H1 (cell line): ENCODE measurements around the gene PAF1. TPM values are rescaled to one million over a fixed set of nuclear protein-coding genes. Genes with fewer than 3 reads are reported as not detected.

Experiments used
- CTCF ChIA-PET: fragments of 300-600 bp; sonication (Branson Sonifier 250); formaldehyde crosslinking; loops from one replicate; lab custom pipeline; 2021; ENCODE audit not compliant: partially characterized antibody; lab: Charles Lee
- POLR2A ChIA-PET: fragments of 300-600 bp; sonication (Branson Sonifier 250); formaldehyde crosslinking; loops from one replicate; lab custom pipeline; 2021; ENCODE audit warnings: inconsistent platforms; ENCODE audit not compliant: partially characterized antibody; lab: Charles Lee
- DNase-seq, 2 experiments: peaks; one replicate each; pipeline versions ENCODE4 v3.0.0 to v3.0.0-alpha.2; 2010 to 2022; ENCODE audit warnings: low spot score in 2 of 2, low read depth in 1 of 2, mixed read lengths in 1 of 2
- FAIRE-seq: peaks from 2 replicates; lab custom pipeline; 2011; peaks lifted over from hg19 to GRCh38; lab: Jason Lieb, UNC
- H2AFZ ChIP-seq: 2 replicates; pipeline ENCODE4 v1.8.1; 2012; ENCODE audit warnings: low read length, inconsistent platforms
- H2AK5ac ChIP-seq: 2 replicates; pipeline ENCODE4 v1.6.1; 2013; ENCODE audit warnings: low read depth, low read length
- H2BK120ac ChIP-seq: replicated peaks from 2 replicates; pipeline ENCODE3; 2013; ENCODE audit warnings: low read depth, low read length, inconsistent platforms
- H2BK12ac ChIP-seq: 2 replicates; pipeline ENCODE4 v1.6.1; 2013; ENCODE audit warnings: low read depth, low read length
- H2BK15ac ChIP-seq: 2 replicates; pipeline ENCODE4 v1.6.1; 2013; ENCODE audit warnings: low read length
- H2BK20ac ChIP-seq: 2 replicates; pipeline ENCODE4 v1.6.1; 2013; ENCODE audit warnings: low read length
- H2BK5ac ChIP-seq: 2 replicates; pipeline ENCODE4 v1.6.1; 2013; ENCODE audit warnings: low read depth, low read length
- H3K14ac ChIP-seq: 2 replicates; pipeline ENCODE4 v1.6.1; 2013; ENCODE audit warnings: inconsistent platforms; ENCODE audit not compliant: insufficient read length
- H3K18ac ChIP-seq: 2 replicates; pipeline ENCODE4 v1.6.1; 2013; ENCODE audit warnings: low read length; ENCODE audit errors: extremely low read depth
- H3K23ac ChIP-seq: 2 replicates; pipeline ENCODE4 v1.6.1; 2013; ENCODE audit warnings: inconsistent platforms; ENCODE audit not compliant: insufficient read length
- H3K23me2 ChIP-seq: 2 replicates; pipeline ENCODE4 v1.6.1; 2013; ENCODE audit warnings: low read depth, low read length
- H3K27ac ChIP-seq: 2 replicates; pipeline ENCODE4 v1.6.1; 2011; ENCODE audit warnings: low read depth, low read length, inconsistent platforms
- H3K27me3 ChIP-seq, 4 experiments: replicated peaks in 1 of 4; 1 replicate in 1 of 4; 2 replicates in 3 of 4; pipeline versions ENCODE4 v1.6.1 to v1.8.1; 2011 to 2013; ENCODE audit warnings: low read length in 3 of 4, mild to moderate bottlenecking in 3 of 4, inconsistent platforms in 2 of 4, mixed read lengths in 2 of 4, moderate library complexity in 1 of 4; ENCODE audit not compliant: control insufficient read depth in 3 of 4, insufficient read depth in 3 of 4; ENCODE audit errors: extremely low read depth in 1 of 4
- H3K36me3 ChIP-seq, 4 experiments: 2 replicates each; pipeline versions ENCODE4 v1.6.1 to v1.8.1; 2011 to 2013; ENCODE audit warnings: mild to moderate bottlenecking in 4 of 4, low read length in 3 of 4, moderate library complexity in 2 of 4, control low read depth in 1 of 4, inconsistent platforms in 1 of 4; ENCODE audit not compliant: insufficient read depth in 4 of 4, control insufficient read depth in 2 of 4
- H3K4ac ChIP-seq: replicated peaks from 2 replicates; pipeline ENCODE3; 2013; ENCODE audit warnings: low read length, low read depth, mixed read lengths, inconsistent platforms; ENCODE audit not compliant: insufficient read length
- H3K4me1 ChIP-seq, 4 experiments: replicated peaks in 1 of 4; 1 replicate in 1 of 4; 2 replicates in 3 of 4; pipeline versions ENCODE4 v1.6.1 to v1.8.1; 2011 to 2013; ENCODE audit warnings: low read length in 3 of 4, inconsistent platforms in 2 of 4, mixed read lengths in 1 of 4; ENCODE audit not compliant: insufficient read depth in 4 of 4, control insufficient read depth in 3 of 4
- H3K4me2 ChIP-seq, 2 experiments: 2 replicates each; pipeline versions ENCODE4 v1.6.1 to v1.8.1; 2011 to 2013; ENCODE audit warnings: low read depth in 2 of 2, low read length in 2 of 2, control low read depth in 1 of 2, inconsistent platforms in 1 of 2, mild to moderate bottlenecking in 1 of 2; ENCODE audit not compliant: insufficient read depth in 1 of 2
- H3K4me3 ChIP-seq, 4 experiments: fragments of 200-600, 300-600 bp in 1 of 4; sonication (generic), shearing (Covaris generic), sonication (Bioruptor Twin) in 1 of 4; 2 replicates each; pipeline versions ENCODE4 v1.5.1 to v1.8.1; 2011 to 2016; ENCODE audit warnings: low read length in 4 of 4, low read depth in 3 of 4, control low read depth in 2 of 4, inconsistent platforms in 2 of 4, mild to moderate bottlenecking in 2 of 4, mixed read lengths in 1 of 4, moderate library complexity in 1 of 4; ENCODE audit not compliant: insufficient read depth in 2 of 4; ENCODE audit errors: extremely low read depth in 1 of 4
- H3K56ac ChIP-seq: replicated peaks from 2 replicates; pipeline ENCODE3; 2013; ENCODE audit warnings: low read depth, mild to moderate bottlenecking, mixed read lengths, low read length, inconsistent platforms; ENCODE audit not compliant: insufficient read length
- H3K79me1 ChIP-seq: 2 replicates; pipeline ENCODE4 v1.6.1; 2013; ENCODE audit warnings: low read depth, low read length, control low read depth
- H3K79me2 ChIP-seq, 2 experiments: 2 replicates each; pipeline versions ENCODE4 v1.6.1 to v1.8.1; 2012 to 2013; ENCODE audit warnings: low read length in 2 of 2, mild to moderate bottlenecking in 2 of 2, inconsistent platforms in 1 of 2; ENCODE audit not compliant: insufficient read depth in 2 of 2, control insufficient read depth in 1 of 2
- H3K9ac ChIP-seq, 4 experiments: replicated peaks in 1 of 4; 1 replicate in 1 of 4; 2 replicates in 3 of 4; pipeline versions ENCODE4 v1.6.1 to v1.8.1; 2011 to 2013; ENCODE audit warnings: low read depth in 3 of 4, low read length in 3 of 4, control low read depth in 2 of 4, mild to moderate bottlenecking in 2 of 4, moderate library complexity in 2 of 4, inconsistent platforms in 1 of 4; ENCODE audit errors: extremely low read depth in 1 of 4
- H3K9me3 ChIP-seq, 2 experiments: 2 replicates each; pipeline versions ENCODE4 v1.6.1 to v1.8.1; 2012 to 2013; ENCODE audit warnings: mild to moderate bottlenecking in 2 of 2, moderate library complexity in 2 of 2, control low read depth in 1 of 2, inconsistent platforms in 1 of 2, low read depth in 1 of 2, low read length in 1 of 2, mixed read lengths in 1 of 2; ENCODE audit not compliant: insufficient read depth in 2 of 2
- H4K20me1 ChIP-seq, 2 experiments: replicated peaks in 1 of 2; 2 replicates each; pipeline versions ENCODE3 to v1.8.1; 2011 to 2013; ENCODE audit warnings: inconsistent platforms in 2 of 2, low read length in 2 of 2, mild to moderate bottlenecking in 1 of 2; ENCODE audit not compliant: insufficient read depth in 2 of 2, control insufficient read depth in 1 of 2
- H4K5ac ChIP-seq: 2 replicates; pipeline ENCODE4 v1.6.1; 2013; ENCODE audit warnings: low read length, low read depth, mixed read lengths, inconsistent platforms; ENCODE audit not compliant: insufficient read length
- H4K8ac ChIP-seq: 2 replicates; pipeline ENCODE4 v1.8.0; 2013; ENCODE audit warnings: mild to moderate bottlenecking, moderate library complexity, low read length, inconsistent platforms; ENCODE audit not compliant: insufficient read depth; ENCODE audit errors: extremely low read depth
- H4K91ac ChIP-seq: replicated peaks from 2 replicates; pipeline ENCODE3; 2013; ENCODE audit warnings: low read length, mixed read lengths, inconsistent platforms; ENCODE audit not compliant: insufficient read length
- CBX8 ChIP-seq: fragments of 300-800, 300-1000 bp; sonication (generic); IDR thresholded peaks from 2 replicates; pipeline ENCODE4 v1.7.1; 2016; ENCODE audit warnings: low read depth, low read length, borderline replicate concordance
- GABPA ChIP-seq: IDR thresholded peaks from 2 replicates; pipeline ENCODE4 v1.6.1; 2011; ENCODE audit warnings: mild to moderate bottlenecking, low read length, moderate library complexity, borderline replicate concordance; ENCODE audit not compliant: insufficient read depth
- HDAC6 ChIP-seq: IDR thresholded peaks from one replicate; pipeline ENCODE4 v1.7.1; 2012; ENCODE audit warnings: low read depth, mild to moderate bottlenecking, inconsistent platforms, low read length, moderate library complexity
- JUND ChIP-seq: IDR thresholded peaks from 2 replicates; pipeline ENCODE4 v1.6.1; 2011; ENCODE audit warnings: mild to moderate bottlenecking, improper control_type of control experiment, low read length
- KDM5A ChIP-seq: fragments of 200-600 bp; IDR thresholded peaks from 2 replicates; pipeline ENCODE4 v1.7.1; 2012; ENCODE audit warnings: mild to moderate bottlenecking, low read length, inconsistent platforms, mixed read lengths
- POU5F1 ChIP-seq: IDR thresholded peaks from 2 replicates; pipeline ENCODE4 v1.6.1; 2011; ENCODE audit warnings: low read depth, mild to moderate bottlenecking, low read length, moderate library complexity
- RBBP5 ChIP-seq: IDR thresholded peaks from 2 replicates; pipeline ENCODE4 v1.7.1; 2012; ENCODE audit warnings: low read depth, mild to moderate bottlenecking, inconsistent platforms, low read length, moderate library complexity, borderline replicate concordance
- RFX5 ChIP-seq: IDR thresholded peaks from 2 replicates; pipeline ENCODE4 v1.6.1; 2011; ENCODE audit warnings: low read depth, low read length, improper control_type of control experiment, borderline replicate concordance
- SIRT6 ChIP-seq: IDR thresholded peaks from one replicate; pipeline ENCODE4 v1.7.1; 2012; ENCODE audit warnings: low read length, inconsistent platforms
- SP2 ChIP-seq: IDR thresholded peaks from 2 replicates; pipeline ENCODE4 v1.6.1; 2012; ENCODE audit warnings: mild to moderate bottlenecking, low read length, inconsistent platforms
- TAF7 ChIP-seq: optimal IDR thresholded peaks from 2 replicates; pipeline ENCODE3; 2011; ENCODE audit warnings: low read depth, mild to moderate bottlenecking, inconsistent platforms, low read length, moderate library complexity, borderline replicate concordance
- whole genome bisulfite sequencing, 2 experiments: shearing (Covaris generic) in 1 of 2; methylation state at CpG; one replicate each; pipeline versions ENCODE4 v1.1.6 to v1.1.7; 2013 to 2015; ENCODE audit warnings: low lambda C conversion rate in 2 of 2, mixed read lengths in 2 of 2, inconsistent platforms in 1 of 2, low coverage in 1 of 2, missing lambda C conversion rate in 1 of 2; ENCODE audit not compliant: insufficient replicate concordance in 2 of 2, insufficient coverage in 1 of 2, insufficient read length in 1 of 2; ENCODE audit errors: extremely low coverage in 1 of 2, missing lambda C conversion rate in 1 of 2; 5-methylcytosine and 5-hydroxymethylcytosine counted together
- polyA plus RNA-seq, 7 experiments: library from polyadenylated mRNA; depleted of rRNA in 3 of 7; stranded (reverse) in 5 of 7; unstranded in 2 of 7; fragments of >200 nt in 5 of 7; fragments of 200-250 nt in 2 of 7; gene quantifications; 1 replicate in 5 of 7; 2 replicates in 1 of 7; 4 replicates in 1 of 7; pipeline versions ENCODE4 v1.2.1 to v1.2.3, GENCODE V29; 2011 to 2013; ENCODE audit warnings: missing spikeins in 2 of 7, mixed read lengths in 2 of 7
- total RNA-seq: library from RNA; stranded (reverse); fragmentation: NEBNext Ultra II Directional; extraction: Animal tissue kit (Norgen Biotek cat#: 25700); gene quantifications from 2 replicates; pipeline ENCODE4 v1.2.1, GENCODE V29; 2021

PAF1 gene
- total and polyA plus RNA-seq, 2 of the 8 experiments (the other 6 are each of a cell fraction or from before 2014, with no cell fraction given) = 31.4 to 58.6 TPM

GRCh38 chr19:39380521-39381502 is 10.1 kb downstream of the PAF1 start:
- ChIA-PET CTCF (interaction anchor here (0.6 to 3.2 kb wide), 5 partner anchors 17 to 1637 kb away, joined by 3 to 10 read pairs (median 3); partner anchors contain the start of gene SAMD4B), POLR2A (interaction anchor here (0.6 to 4.3 kb wide), 6 partner anchors 10 to 479 kb away, joined by 3 to 20 read pairs (median 3); partner anchors contain the start of genes MED29, PAF1 and PLEKHG2)
- Histone ChIP-seq H3K79me1 (no peaks in the 10 kb centered on the region; the same call in 1 of the 2 replicates), H3K27ac (no peak overlapping the region), H4K5ac (no peak overlapping the region), H3K18ac (no peak overlapping the region), H3K56ac (no peak overlapping the region), H2BK12ac (no peak overlapping the region), H2BK20ac (no peak overlapping the region), H2BK5ac (no peak overlapping the region), H3K4ac (no peak overlapping the region), H3K9ac (no peak overlapping the region), H3K4me3 (no peak overlapping the region), H2AFZ (no peak overlapping the region), H2BK15ac (no peak overlapping the region), H3K23ac (no peak overlapping the region), H3K36me3 (peaks cover 43 to 85% (median 63%) of the 10 kb centered on the region in 4 experiments), H4K20me1 (peaks cover 0 to 5% of the 10 kb centered on the region in 2 experiments), H3K4me2 (no peak overlapping the region), H3K79me2 (no peaks in the 10 kb centered on the region), H3K9me3 (no peaks in the 10 kb centered on the region), H3K23me2 (no peaks in the 10 kb centered on the region), H3K4me1 (peaks cover 0 to 6% (median 0%) of the 10 kb centered on the region in 4 experiments; a peak in 2 of 7 replicates), H2BK120ac (no peak overlapping the region), H4K8ac (no peak overlapping the region), H3K27me3 (no peaks in the 10 kb centered on the region), H2AK5ac (no peak overlapping the region), H4K91ac (no peak overlapping the region), H3K14ac (no peak overlapping the region)
- 100% methylated on average over 7 of the region's 17 CpGs; no CpG with 5 or more reads in 1 of the 2 experiments for WGBS, 2 experiments
- FAIRE-seq (no peak), DNase-seq (no peak)
- TF ChIP-seq TAF7 (no peak), RBBP5 (no peak), HDAC6 (no peak), POU5F1 (no peak), SP2 (no peak), RFX5 (no peak), JUND (no peak), CBX8 (no peak), KDM5A (no peak), SIRT6 (no peak), GABPA (no peak)
